Skeletal muscle tissue (tissue), 4 donors: ENCODE measurements around the gene SYNGR2. TPM values are rescaled to one million over a fixed set of nuclear protein-coding genes. Genes with fewer than 3 reads are reported as not detected.
"Not testable (repeated sequence)": the region's sequence is repeated elsewhere in the genome, so short reads cannot be mapped to it uniquely, and the experiment has no call there.

ENCODE experiments used
- H3K27ac ChIP-seq: one replicate; pipeline ENCODE4 v1.7.0; 2013; ENCODE audit warnings: mild to moderate bottlenecking, low read depth, low read length, inconsistent platforms
- H3K27me3 ChIP-seq, 3 donors: one replicate each; pipeline ENCODE4 v1.7.0; 2013; ENCODE audit warnings: low read length in 3 of 3; ENCODE audit not compliant: control insufficient read depth in 3 of 3, insufficient read depth in 3 of 3
- H3K36me3 ChIP-seq, 3 donors: one replicate each; pipeline ENCODE4 v1.7.0; 2013; ENCODE audit warnings: low read length in 3 of 3; ENCODE audit not compliant: control insufficient read depth in 3 of 3, insufficient read depth in 3 of 3
- H3K4me1 ChIP-seq, 3 donors: one replicate each; pipeline ENCODE4 v1.7.0; 2013; ENCODE audit warnings: low read length in 3 of 3, mild to moderate bottlenecking in 3 of 3; ENCODE audit not compliant: control insufficient read depth in 3 of 3, insufficient read depth in 3 of 3
- H3K4me3 ChIP-seq, 3 donors: one replicate each; pipeline ENCODE4 v1.7.0; 2013; ENCODE audit warnings: low read length in 3 of 3
- H3K9ac ChIP-seq, 3 donors: one replicate each; pipeline ENCODE4 v1.7.0; 2013; ENCODE audit warnings: low read length in 3 of 3, mild to moderate bottlenecking in 3 of 3, moderate library complexity in 2 of 3, low read depth in 1 of 3
- H3K9me3 ChIP-seq, 3 donors: one replicate each; pipeline ENCODE4 v1.7.0; 2013; ENCODE audit warnings: low read length in 3 of 3; ENCODE audit not compliant: control insufficient read depth in 3 of 3
- total RNA-seq: library from RNA; depleted of rRNA; stranded (reverse); fragments of >200 nt; gene quantifications from one replicate; pipeline ENCODE4 v1.2.3, GENCODE V29; 2014
- donor health status: Osteomylitis.

SYNGR2 gene
- total RNA-seq, 1 donor from 2014 or later, result 34.4 TPM

DNA sequence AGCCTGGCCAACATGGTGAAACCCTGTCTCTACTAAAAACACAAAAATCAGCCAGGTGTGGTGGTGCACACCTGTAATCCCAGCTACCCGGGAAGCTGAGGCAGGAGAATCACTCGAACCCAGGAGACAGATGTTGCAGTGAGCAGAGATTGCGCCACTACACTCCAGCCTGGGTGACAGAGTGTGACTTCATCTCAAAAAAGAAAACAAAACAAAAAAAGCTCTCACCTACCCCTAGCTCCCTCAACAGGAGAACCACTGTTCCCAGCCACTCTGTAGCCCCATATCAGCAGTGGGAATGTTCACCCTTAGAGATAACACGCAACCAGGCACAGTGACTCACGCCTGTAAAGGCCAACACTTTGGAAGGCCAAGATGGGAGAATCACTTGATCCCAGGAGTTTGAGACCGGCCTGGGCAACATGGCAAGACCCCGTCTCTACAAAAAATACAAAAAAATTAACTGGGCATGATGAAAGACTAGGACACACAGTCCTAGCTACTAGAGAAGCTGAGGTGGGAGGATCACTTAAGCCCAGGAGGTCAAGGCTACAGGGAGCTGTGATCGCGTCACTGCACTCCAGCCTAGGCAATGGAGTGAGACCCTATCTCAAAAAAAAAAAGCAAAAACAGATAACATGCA, 32.4 kb upstream of the SYNGR2 start:
- peaks cover 15 to 18% (median 16%) of the 10 kb centered on the region in 3 donors for H3K27me3 ChIP-seq

GRCh38 chr17:78137392-78138203, 30.8 kb upstream of the SYNGR2 start:
- no peaks in the 10 kb centered on the region for H3K36me3 ChIP-seq
- H3K4me1 ChIP-seq, result peaks cover 5 to 25% (median 12%) of the 10 kb centered on the region in 3 donors

More for the DNA sequence above, 32.4 kb upstream of the SYNGR2 start:
- Histone ChIP-seq H3K4me1 (peaks cover 0 to 25% (median 12%) of the 10 kb centered on the region in 3 donors), H3K27ac (no peak overlapping the region), H3K4me3 (no peak overlapping the region), H3K9me3 (no peaks in the 10 kb centered on the region), H3K36me3 (no peaks in the 10 kb centered on the region), H3K9ac (no peak overlapping the region)

DNA sequence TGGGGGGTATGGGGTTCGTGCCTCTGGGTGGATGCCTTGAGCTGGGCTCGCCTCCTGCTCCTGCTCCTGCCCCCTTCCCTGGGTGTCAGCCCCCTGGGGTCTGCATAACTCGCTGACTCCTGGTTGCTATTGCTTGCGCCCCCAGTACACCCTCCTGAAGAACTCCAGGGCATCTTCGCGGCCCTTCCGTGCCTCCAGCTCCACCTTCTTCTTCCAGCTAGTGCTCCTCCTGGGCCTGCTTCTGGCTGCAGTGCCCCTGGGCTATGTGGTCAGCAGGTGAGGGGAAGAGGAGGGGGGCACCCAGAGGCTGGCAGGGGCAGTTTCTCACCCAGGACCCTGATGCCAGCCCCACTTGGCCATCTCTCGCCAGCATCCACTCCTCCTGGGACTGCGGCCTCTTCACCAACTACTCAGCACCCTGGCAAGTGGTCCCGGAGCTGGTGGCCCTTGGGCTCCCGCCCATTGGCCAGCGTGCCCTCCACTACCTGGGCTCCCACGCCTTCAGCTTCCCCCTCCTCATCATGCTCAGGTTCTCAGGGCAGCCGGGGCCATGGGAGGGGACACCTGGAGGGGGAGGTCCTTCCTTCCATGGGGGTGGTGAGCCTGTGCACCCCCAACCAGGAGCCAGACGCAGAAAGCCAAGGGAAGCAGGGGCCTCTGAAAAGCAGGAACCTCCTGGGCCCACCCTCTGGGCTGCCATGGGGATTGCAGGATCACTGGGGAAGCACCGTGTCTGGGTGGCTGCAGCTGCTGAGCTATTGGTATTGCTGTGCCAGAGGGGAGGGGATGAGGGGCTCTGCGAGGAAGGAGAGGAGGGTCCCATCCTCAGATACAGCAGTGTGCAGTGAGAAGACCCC, 29.9 kb upstream of the SYNGR2 start:
- Histone ChIP-seq H3K4me1 (peaks cover 5 to 24% (median 12%) of the 10 kb centered on the region in 3 donors), H3K9ac (no peak overlapping the region), H3K27me3 (peaks cover 9 to 10% (median 10%) of the 10 kb centered on the region in 3 donors), H3K9me3 (no peaks in the 10 kb centered on the region), H3K27ac (no peak overlapping the region), H3K36me3 (no peaks in the 10 kb centered on the region), H3K4me3 (no peak overlapping the region)

More at GRCh38 chr17:78137392-78138203, 30.8 kb upstream of the SYNGR2 start:
- Histone ChIP-seq H3K9me3 (no peaks in the 10 kb centered on the region), H3K27ac (no peak overlapping the region), H3K27me3 (peaks cover 9 to 14% (median 10%) of the 10 kb centered on the region in 3 donors), H3K4me3 (no peak overlapping the region), H3K9ac (no peak overlapping the region)

- not testable (repeated sequence) for H3K27me3 ChIP-seq, H3K9ac ChIP-seq, H3K4me3 ChIP-seq, H3K9me3 ChIP-seq, H3K27ac ChIP-seq, H3K36me3 ChIP-seq
- H3K4me1 ChIP-seq, result peaks cover 16 to 30% (median 21%) of the 10 kb centered on the region in 3 donors
Observed at GRCh38 chr17:78139861-78140168, 28.6 kb upstream of the SYNGR2 start.

DNA sequence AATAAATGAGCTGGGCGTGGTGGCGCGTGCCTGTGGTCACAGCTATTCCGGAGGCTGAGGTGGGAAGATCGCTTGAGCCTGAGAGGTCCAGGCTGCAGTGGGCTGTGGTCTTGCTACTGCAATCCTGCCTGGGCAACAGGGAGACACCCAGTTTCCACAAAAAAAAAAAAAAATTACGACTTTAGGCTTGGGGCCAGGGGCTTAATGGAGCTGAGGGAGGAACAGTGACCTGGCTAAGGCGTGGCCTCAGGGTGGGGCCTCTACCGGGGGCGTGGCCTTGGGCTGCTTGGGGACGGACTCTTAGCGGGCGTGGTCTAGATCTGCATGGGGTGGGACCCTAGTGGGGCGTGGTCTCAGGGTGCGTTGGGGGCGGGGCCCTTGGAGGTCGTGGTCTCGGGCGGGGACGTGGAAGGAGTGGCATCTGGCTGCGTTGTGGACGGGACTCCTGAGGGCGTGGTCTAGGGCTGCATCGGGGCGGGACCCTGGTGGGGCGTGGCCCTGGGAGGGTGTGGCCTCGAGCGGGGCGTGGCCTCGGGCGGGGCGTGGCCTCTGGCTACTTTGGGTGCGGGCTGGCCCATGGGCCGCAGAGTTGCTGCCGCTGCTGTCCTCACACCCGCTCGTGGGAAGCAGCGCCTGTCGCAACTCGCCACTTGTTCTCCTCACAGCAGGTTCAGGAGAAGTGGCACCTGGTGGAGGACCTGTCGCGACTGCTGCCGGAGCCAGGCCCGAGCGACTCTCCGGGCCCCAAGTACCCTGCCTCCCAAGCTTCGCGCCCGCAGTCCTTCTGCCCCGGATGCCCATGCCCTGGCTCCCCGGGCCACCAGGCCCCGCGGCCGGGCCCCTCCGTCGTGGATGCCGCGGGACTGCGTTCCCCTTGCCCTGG, 28.0 kb upstream of the SYNGR2 start:
- Histone ChIP-seq H3K9ac (peak overlapping the region in 2 of 3 donors; percentile 38 to 40), H3K36me3 (no peaks in the 10 kb centered on the region), H3K27ac (no peak overlapping the region), H3K4me3 (peak overlapping the region in 1 of 3 donors; percentile 35), H3K9me3 (no peaks in the 10 kb centered on the region), H3K4me1 (peaks cover 22 to 36% (median 27%) of the 10 kb centered on the region in 3 donors), H3K27me3 (no peaks in the 10 kb centered on the region)

DNA sequence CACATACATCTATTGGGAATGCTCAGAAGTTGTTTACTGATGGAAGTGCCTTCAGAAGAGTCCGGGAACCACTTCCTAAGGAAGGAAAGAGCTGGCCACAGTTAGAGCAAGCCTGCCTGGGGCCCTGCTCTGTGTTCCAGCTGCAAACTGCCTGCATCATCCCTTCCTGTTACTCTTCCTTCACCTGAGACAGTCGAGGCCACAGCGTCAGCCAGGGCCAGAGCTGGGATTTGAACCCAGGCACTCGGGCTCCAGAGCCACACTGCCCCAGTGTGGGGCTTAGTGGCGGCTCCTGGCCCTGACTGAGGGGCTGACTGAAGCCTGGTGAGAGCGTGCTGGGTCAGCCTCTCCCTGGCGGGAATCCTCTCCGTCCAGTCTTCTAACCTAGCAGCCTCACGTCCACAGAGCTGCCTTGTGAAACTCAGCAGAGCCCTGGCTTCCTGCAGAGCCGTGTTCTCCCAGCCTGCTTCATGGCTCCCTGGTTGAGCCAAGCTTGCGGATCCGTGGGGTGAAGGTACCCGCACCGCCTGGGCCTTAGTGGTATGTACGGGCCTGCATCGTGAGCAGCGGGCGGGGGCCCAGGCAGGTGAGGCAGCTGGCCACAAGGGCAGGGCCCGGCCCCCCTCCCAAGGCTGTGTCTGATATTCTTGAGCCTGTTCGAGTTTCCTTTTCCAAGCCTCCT, 26.8 kb upstream of the SYNGR2 start:
- Histone ChIP-seq H3K4me1 (peaks cover 24 to 39% (median 28%) of the 10 kb centered on the region in 3 donors), H3K27ac (no peak overlapping the region), H3K36me3 (no peaks in the 10 kb centered on the region), H3K27me3 (peaks cover 0 to 1% (median 0%) of the 10 kb centered on the region in 3 donors), H3K4me3 (no peak overlapping the region), H3K9ac (no peak overlapping the region), H3K9me3 (no peaks in the 10 kb centered on the region)

DNA sequence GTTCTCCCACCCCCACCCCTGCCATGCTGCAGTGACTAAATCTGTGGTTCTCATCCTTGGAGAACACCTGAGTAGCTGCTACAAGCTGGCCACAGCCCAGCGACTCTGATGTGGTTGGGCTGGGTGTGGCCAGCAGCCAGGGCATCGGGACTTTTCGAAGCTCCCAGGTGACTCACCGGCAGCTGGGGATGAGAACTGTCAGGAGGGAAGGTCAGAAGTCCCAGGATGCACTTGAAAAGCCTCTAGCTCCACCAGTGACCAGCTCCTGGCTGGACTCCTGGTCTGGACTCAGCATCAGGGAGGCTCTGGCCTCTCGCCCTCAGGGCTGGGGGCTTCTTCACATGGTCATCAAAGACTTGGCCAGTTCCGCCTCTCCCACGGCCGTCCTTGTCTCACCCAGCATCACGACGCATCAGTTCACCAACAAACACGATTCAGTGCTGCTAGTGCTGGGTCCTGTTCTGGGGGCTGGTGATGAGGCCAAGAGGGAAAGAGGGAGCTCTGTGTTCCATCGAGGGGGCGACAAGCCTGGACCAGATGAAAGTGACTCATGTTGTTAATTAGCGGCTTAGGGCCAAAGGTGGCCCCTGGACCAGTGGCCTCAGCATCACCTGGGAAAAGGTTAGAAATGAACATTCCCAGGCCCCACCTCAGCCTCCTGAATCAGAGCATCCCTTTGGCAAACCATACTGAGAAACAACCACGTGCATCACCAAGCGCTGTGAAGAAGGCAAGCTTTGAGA, 26.1 kb upstream of the SYNGR2 start:
- Histone ChIP-seq H3K4me3 (no peak overlapping the region), H3K9ac (no peak overlapping the region), H3K4me1 (peaks cover 24 to 41% (median 28%) of the 10 kb centered on the region in 3 donors), H3K27ac (no peak overlapping the region), H3K9me3 (no peaks in the 10 kb centered on the region), H3K27me3 (peaks cover 0 to 3% (median 0%) of the 10 kb centered on the region in 3 donors), H3K36me3 (no peaks in the 10 kb centered on the region)

DNA sequence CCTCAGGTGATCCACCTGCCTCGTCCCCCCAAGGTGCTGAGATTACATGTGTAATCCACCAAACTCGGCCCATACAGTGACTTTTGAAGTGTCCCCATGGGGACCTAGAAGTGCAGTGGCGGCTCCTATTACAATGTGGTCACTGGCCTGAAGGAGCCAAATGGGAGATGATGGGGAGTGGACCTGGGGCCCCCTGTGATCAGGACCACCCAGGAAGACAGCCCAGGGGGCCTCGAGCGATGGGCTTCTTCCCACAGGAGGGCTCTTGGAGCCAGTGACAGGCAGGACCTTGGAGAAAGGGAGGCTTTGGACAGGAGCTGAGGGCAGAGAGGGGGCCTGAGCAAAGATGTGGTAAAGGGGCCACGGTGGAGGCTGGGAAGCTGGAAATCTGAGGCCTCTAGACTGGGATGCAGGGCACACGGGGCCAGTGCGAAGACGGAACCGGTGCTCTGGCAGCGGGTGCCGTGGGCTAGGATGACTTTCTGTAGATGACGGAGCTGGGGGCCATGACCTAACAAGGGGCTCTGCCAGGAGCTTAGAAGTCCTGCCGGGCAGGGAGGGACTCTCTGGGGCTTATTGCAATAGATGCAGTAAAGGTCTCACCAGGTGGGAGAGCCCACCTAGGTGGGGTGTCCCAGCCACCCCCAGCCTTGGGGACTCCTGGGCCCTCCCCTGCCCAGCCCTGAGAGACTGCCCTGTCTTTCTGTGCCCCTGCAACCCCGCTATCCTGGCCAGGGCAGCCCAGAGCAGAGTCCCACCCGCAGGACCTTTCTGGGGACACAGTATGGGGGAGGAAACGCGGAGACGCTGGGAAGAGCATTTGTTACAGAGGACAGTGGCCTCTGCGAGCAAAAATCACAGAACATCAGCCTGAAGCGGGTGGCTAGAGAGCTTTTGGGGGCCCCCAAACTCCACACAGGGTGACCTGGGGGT, 24.9 kb upstream of the SYNGR2 start:
- H3K4me3 ChIP-seq, result no peak overlapping the region

More for the DNA sequence above, 24.9 kb upstream of the SYNGR2 start:
- Histone ChIP-seq H3K27ac (no peak overlapping the region), H3K9ac (peak overlapping the region in 1 of 3 donors; percentile 60), H3K9me3 (no peaks in the 10 kb centered on the region), H3K4me1 (peaks cover 24 to 41% (median 28%) of the 10 kb centered on the region in 3 donors), H3K36me3 (no peaks in the 10 kb centered on the region), H3K27me3 (peaks cover 0 to 3% (median 0%) of the 10 kb centered on the region in 3 donors)
